CD1c-positive myeloid dendritic cell (primary cell): ENCODE measurements around the gene MEX3D.
"Not testable (repeated sequence)": the region's sequence is repeated elsewhere in the genome, so short reads cannot be mapped to it uniquely, and the experiment has no call there.

Experiments used
- DNase-seq: peaks from one replicate; pipeline ENCODE4 v3.0.0-alpha.2; 2016; ENCODE audit errors: extremely low spot score

MEX3D gene

GRCh38 chr19:1571358-1571757 lies 3.2 kb upstream of the MEX3D start:
- DNase-seq = no peak

GRCh38 chr19:1570836-1571235 lies 2.7 kb upstream of the MEX3D start:
- DNase-seq = no peak

- no peak for DNase-seq
These were observed 1.9 kb upstream of the MEX3D start for GRCh38 chr19:1569997-1570396.

- no peak for DNase-seq
These were observed 287 bp downstream of the MEX3D start for GRCh38 chr19:1567848-1568227.

GRCh38 chr19:1567116-1567847 lies 843 bp downstream of the MEX3D start:
- DNase-seq = peak; percentile 20

DNA sequence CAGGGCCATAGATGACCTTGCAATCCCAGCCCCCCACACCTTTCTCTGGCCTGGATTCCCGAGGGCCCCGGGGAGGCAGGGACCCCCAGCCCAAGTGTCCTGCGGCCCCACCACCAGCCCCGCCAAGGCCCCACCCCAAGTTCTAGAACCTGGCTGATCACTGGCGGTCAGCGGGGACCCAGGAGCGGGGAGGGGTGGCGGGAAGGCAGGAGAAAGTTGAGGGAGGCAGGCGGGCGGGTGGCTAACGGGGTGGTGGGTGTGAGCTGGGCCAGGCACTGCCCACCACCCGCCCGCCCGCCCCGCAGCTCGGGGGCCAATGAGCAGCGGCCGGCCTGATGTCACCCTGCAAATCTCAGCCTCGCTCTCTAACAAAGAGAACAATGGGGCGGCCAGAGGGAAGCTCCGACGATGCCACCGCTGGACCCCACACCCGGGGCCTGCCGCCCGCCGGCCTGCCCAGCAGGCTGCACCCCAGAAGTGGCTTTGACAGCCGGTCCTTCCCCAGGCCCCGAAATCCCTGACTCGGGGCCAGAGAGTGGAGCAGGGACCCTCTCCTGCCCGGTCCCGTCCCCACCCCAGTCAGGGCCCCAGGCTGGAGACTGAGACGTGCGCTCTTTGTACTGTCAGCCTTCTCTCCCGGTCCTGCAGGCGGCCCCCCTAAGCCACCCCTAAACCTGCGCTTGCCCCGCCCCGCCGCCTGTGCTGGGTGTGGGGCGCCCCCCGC lies 1.6 kb downstream of the MEX3D start:
- no peak for DNase-seq

- no peak for DNase-seq
These were observed 4.9 kb downstream of the MEX3D start for GRCh38 chr19:1563251-1563650.

GRCh38 chr19:1561236-1561842 lies 6.8 kb downstream of the MEX3D start:
- DNase-seq = no peak

- DNase-seq = peak; percentile 27
These were observed 7.7 kb downstream of the MEX3D start for GRCh38 chr19:1560286-1560882.

GRCh38 chr19:1558552-1558951 lies 9.6 kb downstream of the MEX3D start:
- no peak for DNase-seq

- DNase-seq = no peak
These were observed 11.6 kb downstream of the MEX3D start for GRCh38 chr19:1556390-1557070.

- DNase-seq = no peak
These were observed 12.4 kb downstream of the MEX3D start for GRCh38 chr19:1555487-1556389.

- no peak for DNase-seq
These were observed 13.2 kb downstream of the MEX3D start for GRCh38 chr19:1554968-1555367.

DNA sequence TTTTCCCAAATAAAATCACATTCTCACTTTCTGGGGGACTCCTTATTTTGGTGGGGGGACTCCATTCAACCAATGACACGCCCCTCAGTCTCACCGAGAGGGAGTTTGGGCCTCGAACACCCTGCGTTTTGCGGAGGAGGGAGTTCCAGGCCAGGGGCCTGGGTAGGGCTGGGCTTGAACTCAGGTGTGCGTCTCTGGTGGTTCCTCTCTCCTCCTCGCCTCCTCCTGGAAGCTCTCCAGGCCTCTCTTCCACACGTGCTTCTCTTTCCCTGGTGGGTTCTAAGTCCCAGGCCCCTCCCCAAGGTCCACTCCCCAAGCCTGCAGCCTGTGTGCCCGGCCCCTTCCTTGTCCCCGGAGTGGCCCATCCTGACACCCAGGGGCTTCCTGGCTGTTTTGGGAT lies 14.7 kb downstream of the MEX3D start:
- DNase-seq = no peak

- DNase-seq = no peak
These were observed 16.8 kb downstream of the MEX3D start for GRCh38 chr19:1551068-1552040.

DNA sequence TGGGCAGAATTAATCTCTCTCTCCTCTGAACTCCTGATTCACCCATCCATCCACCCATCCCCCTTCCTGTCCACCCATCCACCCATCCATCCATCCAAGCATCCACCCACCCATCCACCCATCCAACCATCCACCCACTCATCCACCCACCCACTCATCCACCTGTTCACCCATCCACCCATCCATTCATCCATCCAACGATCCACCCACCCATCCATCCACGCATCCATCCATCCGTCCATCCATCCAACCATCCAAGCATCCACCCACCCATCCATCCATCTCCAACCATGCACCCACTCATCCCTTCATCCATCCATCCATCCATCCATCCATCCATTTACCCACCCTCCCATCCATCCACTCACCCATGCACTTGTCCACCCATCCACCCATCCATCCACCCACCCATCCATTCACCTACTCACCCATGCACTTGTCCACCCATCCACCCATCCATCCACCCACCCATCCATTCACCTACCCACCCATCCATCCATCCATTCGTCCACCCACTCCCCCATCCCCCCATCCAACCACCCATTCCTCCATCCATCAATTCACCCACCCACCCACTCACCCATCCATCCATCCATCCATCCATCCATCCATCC lies 18.7 kb downstream of the MEX3D start:
- DNase-seq = no peak

DNA sequence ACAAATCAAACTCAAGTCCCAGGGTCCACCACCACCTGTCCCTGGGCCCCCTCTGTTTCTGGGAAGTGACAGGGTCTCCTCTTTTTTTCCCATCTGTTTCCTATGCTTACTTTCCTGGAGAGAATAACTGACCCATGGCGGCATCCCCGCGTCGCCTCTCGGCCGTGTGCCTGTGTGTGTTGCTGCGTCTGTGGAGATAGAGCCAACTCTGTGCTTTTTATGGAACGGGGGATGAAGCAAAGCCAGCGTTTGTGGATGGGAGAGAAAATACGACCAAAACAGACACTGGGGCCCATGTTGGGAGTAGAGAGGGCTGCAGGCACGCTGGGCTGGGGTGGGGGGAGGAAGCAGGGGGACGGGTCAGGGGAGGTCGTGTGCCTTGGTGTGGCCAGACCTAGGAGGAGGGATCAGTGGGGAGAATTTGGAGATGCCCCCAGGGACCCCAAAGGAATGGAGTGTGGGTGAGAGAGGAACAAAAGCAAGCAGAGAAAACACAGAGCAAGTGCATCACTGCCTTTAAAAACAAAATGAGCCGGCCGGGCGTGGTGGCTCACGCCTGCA lies 27.7 kb downstream of the MEX3D start:
- no peak for DNase-seq

DNA sequence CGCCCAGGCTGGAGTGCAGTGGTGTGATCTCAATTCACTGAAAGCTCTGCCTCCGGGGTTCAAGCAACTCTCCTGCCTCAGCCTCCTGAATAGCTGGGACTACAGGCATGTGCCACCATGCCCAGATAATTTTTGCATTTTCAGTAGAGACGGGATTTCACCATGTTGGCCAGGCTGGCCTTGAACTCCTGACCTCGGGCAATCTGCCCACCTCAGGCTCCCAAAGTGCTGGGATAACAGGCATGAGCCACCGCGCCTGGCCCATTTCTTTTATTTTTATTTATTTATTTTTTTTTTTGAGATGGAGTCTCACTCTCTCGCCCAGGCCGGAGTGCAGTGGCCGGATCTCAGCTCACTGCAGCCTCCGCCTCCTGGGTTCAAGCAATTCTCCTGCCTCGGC lies 28.4 kb downstream of the MEX3D start:
- DNase-seq = not testable (repeated sequence)

DNA sequence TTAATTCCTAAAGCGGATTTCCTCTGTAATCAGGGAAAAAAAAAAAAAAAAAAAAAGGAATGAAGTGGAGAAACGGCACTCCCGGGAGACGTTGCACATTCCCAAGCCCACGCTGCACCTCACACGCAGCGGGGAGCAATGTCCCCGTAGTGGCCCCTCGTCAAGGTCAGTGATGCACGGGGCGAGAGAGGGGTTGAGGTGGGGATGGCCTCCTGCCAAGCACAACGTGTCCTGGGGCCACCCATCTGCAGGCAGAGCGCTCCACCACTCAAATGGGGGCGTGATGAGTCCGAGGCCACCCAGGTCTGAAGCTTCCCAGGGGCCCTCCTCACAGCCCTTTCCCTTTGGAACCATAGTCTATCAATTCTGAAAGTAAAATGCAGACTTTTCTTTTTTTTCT lies 29.1 kb downstream of the MEX3D start:
- DNase-seq = no peak
